OCI-LY3 (cell line): ENCODE measurements around the gene SHTN1.

Experiments used
- H2AFZ ChIP-seq: fragments of 200-600, 300-600 bp; shearing (Covaris generic); 2 replicates; pipeline ENCODE4 v1.6.0; 2014; ENCODE audit warnings: antibody characterized with exemption, low read depth, low read length
- H3K27ac ChIP-seq: fragments of 200-600, 300-600 bp; sonication (generic); 2 replicates; pipeline ENCODE4 v1.5.1; 2014; ENCODE audit warnings: mild to moderate bottlenecking, low read length, moderate library complexity, mixed read lengths
- H3K27me3 ChIP-seq: fragments of 200-600, 300-600 bp; sonication (generic); 2 replicates; pipeline ENCODE4 v1.6.1; 2014; ENCODE audit warnings: low read depth, low read length, mixed read lengths
- H3K36me3 ChIP-seq: fragments of 200-600, 300-600 bp; sonication (generic); replicated peaks from 2 replicates; pipeline ENCODE3; 2014; ENCODE audit warnings: low read depth, low read length, mixed read lengths
- H3K4me1 ChIP-seq: fragments of 300-600, 200-600 bp; sonication (generic); 2 replicates; pipeline ENCODE4 v1.6.1; 2014; ENCODE audit warnings: low read length, mixed read lengths
- H3K4me2 ChIP-seq: fragments of 200-600, 300-600 bp; sonication (generic); 2 replicates; pipeline ENCODE4 v1.6.1; 2014; ENCODE audit warnings: low read length, mixed read lengths
- H3K4me3 ChIP-seq: fragments of 300-600, 200-600 bp; sonication (generic); 2 replicates; pipeline ENCODE4 v1.5.1; 2014; ENCODE audit warnings: antibody characterized with exemption, mild to moderate bottlenecking, low read length, moderate library complexity
- H3K79me2 ChIP-seq: fragments of 300-600, 200-600 bp; shearing (Covaris generic); 2 replicates; pipeline ENCODE4 v1.6.1; 2014; ENCODE audit warnings: mild to moderate bottlenecking, low read length, mixed read lengths
- H3K9ac ChIP-seq: fragments of 300-600, 200-600 bp; shearing (Covaris generic); 2 replicates; pipeline ENCODE4 v1.6.0; 2014; ENCODE audit warnings: mild to moderate bottlenecking, low read length, moderate library complexity
- H3K9me3 ChIP-seq: fragments of 200-600, 300-600 bp; shearing (Covaris generic); 2 replicates; pipeline ENCODE4 v1.6.1; 2014; ENCODE audit warnings: low read length, mixed read lengths; ENCODE audit not compliant: insufficient read depth
- H4K20me1 ChIP-seq: fragments of 200-600, 300-600 bp; sonication (generic); 2 replicates; pipeline ENCODE4 v1.6.1; 2016; ENCODE audit warnings: low read length, mixed read lengths; ENCODE audit not compliant: insufficient read depth
- EZH2phosphoT487 ChIP-seq: fragments of 200-600 bp; shearing (Covaris generic); IDR thresholded peaks from 2 replicates; pipeline ENCODE4 v1.6.1; 2018; ENCODE audit warnings: antibody characterized with exemption, mixed run types, low read depth
- TF ChIP-seq, protein P1 (sequence below): fragments of 200-600, 300-600 bp; sonication (generic); IDR thresholded peaks from 2 replicates; pipeline ENCODE4 v1.5.1; 2014; ENCODE audit warnings: antibody characterized with exemption, low read length, low read depth

The SHTN1 gene

DNA sequence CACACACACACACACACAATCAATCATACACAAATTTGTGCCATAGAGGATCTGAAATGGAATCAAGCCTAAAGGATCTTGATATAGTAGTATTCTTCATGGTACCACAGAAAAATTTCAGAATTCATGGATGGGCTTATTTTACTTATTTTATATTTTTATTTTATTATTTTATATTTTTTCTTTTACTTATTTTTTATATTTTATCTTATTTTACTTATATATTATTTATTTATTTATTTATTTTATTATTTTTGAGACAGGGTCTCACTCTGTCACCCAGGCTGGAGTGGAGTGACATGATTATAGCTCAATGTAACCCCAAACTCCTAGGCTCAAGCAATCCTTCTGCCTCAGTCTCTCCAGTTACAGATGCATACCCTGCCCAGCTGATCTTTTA is 16.7 kb downstream of the SHTN1 start:
- Histone ChIP-seq H3K36me3 (no peaks in the 10 kb centered on the region), H4K20me1 (no peaks in the 10 kb centered on the region), H3K9ac (no peak overlapping the region), H3K9me3 (no peaks in the 10 kb centered on the region), H3K4me2 (no peak overlapping the region), H2AFZ (no peak overlapping the region), H3K4me3 (no peak overlapping the region), H3K27me3 (no peaks in the 10 kb centered on the region), H3K79me2 (no peaks in the 10 kb centered on the region), H3K4me1 (no peaks in the 10 kb centered on the region), H3K27ac (no peak overlapping the region)
- TF ChIP-seq, protein P1, sequence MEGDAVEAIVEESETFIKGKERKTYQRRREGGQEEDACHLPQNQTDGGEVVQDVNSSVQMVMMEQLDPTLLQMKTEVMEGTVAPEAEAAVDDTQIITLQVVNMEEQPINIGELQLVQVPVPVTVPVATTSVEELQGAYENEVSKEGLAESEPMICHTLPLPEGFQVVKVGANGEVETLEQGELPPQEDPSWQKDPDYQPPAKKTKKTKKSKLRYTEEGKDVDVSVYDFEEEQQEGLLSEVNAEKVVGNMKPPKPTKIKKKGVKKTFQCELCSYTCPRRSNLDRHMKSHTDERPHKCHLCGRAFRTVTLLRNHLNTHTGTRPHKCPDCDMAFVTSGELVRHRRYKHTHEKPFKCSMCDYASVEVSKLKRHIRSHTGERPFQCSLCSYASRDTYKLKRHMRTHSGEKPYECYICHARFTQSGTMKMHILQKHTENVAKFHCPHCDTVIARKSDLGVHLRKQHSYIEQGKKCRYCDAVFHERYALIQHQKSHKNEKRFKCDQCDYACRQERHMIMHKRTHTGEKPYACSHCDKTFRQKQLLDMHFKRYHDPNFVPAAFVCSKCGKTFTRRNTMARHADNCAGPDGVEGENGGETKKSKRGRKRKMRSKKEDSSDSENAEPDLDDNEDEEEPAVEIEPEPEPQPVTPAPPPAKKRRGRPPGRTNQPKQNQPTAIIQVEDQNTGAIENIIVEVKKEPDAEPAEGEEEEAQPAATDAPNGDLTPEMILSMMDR: no peak

DNA sequence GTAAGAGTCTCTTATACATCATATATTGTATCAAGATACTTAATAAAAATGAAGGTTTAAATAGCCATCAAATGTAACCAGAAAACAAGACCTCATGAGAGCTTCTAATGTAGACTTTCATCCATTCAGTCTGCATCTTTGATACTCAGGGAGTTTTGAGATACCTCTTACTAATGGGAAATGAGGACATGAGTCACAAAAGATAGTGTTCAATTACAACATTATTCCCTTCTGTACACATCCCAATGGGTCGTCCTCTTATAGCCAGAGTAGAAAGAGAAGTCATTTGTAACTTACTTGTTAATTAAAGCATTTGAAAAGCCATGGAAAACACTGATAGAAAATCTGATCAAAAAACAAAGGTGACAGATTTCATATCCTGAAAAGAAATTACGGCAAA is 19.4 kb downstream of the SHTN1 start:
- no peaks in the 10 kb centered on the region for H3K79me2 ChIP-seq
- no peak overlapping the region for H3K9ac ChIP-seq
- TF ChIP-seq, protein P1: no peak
- TF ChIP-seq EZH2phosphoT487: no peak
- H3K27ac ChIP-seq: no peak overlapping the region
- no peaks in the 10 kb centered on the region for H3K4me1 ChIP-seq
- no peak overlapping the region for H2AFZ ChIP-seq
- H3K4me3 ChIP-seq: no peak overlapping the region
- H3K9me3 ChIP-seq: no peaks in the 10 kb centered on the region
- H4K20me1 ChIP-seq: no peaks in the 10 kb centered on the region
- no peak overlapping the region for H3K4me2 ChIP-seq
- H3K27me3 ChIP-seq: no peaks in the 10 kb centered on the region
- H3K36me3 ChIP-seq: no peaks in the 10 kb centered on the region

DNA sequence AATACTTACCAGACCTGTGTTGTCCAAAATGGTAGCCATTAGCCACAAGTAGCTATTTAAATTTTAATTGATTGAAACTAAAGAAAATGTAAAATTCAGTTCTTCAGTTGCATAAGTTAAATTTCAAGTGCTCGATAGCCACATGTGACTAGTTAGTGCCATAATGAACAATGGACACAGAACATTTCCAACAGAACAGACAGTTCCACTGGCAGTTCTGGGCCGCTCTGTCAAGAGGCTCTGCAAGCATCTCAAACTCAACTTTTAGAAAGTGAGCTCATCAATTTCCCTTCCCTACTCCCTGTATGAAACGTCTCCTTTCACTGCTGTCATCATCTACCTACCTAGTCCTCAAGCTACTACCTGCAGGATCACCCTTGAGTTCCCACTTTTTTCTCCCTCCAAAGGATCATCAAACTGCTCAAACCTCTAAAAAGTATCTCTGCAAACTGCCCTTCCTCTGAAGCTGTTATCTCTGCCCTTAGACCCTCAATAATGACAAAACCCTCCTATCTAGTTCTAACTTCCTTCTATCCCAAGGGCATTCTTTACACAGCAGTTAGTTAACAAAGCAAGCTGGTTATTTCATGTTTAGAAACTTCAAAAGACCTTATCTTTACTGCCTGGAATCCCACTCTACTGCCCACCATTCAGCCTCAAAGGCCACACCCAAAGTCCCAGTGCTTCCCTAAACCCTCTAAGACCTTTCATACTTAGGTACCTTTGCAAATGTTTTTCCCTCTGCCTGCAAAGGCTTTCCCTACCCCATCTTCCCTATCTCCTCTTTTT is 20.6 kb downstream of the SHTN1 start:
- H2AFZ ChIP-seq: no peak overlapping the region
- no peak overlapping the region for H3K4me3 ChIP-seq
- TF ChIP-seq, protein P1: no peak
- TF ChIP-seq EZH2phosphoT487: no peak
- no peak overlapping the region for H3K4me2 ChIP-seq
- no peaks in the 10 kb centered on the region for H3K79me2 ChIP-seq
- H4K20me1 ChIP-seq: no peaks in the 10 kb centered on the region
- no peaks in the 10 kb centered on the region for H3K4me1 ChIP-seq
- H3K27ac ChIP-seq: no peak overlapping the region
- H3K9ac ChIP-seq: no peak overlapping the region
- H3K36me3 ChIP-seq: no peaks in the 10 kb centered on the region
- no peaks in the 10 kb centered on the region for H3K27me3 ChIP-seq
- no peaks in the 10 kb centered on the region for H3K9me3 ChIP-seq

DNA sequence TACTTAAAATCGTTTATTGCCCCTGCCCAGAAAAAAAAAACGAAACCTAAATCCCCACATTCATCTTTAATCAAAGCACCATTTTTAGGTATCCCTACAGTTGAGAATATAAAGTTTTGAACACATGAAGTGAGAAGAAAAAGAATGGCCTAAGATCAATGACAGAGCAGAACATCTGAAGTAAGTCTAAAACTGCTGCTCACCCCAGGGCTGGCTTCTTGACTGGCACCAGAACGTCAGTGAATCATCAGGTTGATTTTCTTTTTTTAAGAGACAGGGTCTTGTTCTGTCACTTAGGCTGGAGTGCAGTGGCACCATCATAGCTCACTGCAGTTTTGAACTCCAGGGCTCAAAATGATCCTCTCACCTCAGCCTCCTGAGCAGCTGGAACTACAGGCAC is 24.9 kb downstream of the SHTN1 start:
- no peaks in the 10 kb centered on the region for H3K79me2 ChIP-seq
- no peak overlapping the region for H3K4me3 ChIP-seq
- TF ChIP-seq EZH2phosphoT487: no peak
- TF ChIP-seq, protein P1: no peak
- no peaks in the 10 kb centered on the region for H3K36me3 ChIP-seq
- no peaks in the 10 kb centered on the region for H4K20me1 ChIP-seq
- no peak overlapping the region for H2AFZ ChIP-seq
- H3K4me2 ChIP-seq: no peak overlapping the region
- H3K9me3 ChIP-seq: no peaks in the 10 kb centered on the region
- H3K27me3 ChIP-seq: no peaks in the 10 kb centered on the region
- H3K27ac ChIP-seq: no peak overlapping the region
- H3K9ac ChIP-seq: no peak overlapping the region
- no peaks in the 10 kb centered on the region for H3K4me1 ChIP-seq
